ENCODE data around the gene EIF4G3.

EIF4G3 gene

GRCh38 chr1:21018673-21019072, 158.0 kb downstream of the EIF4G3 start:
- TF ChIP-seq, protein P1, sequence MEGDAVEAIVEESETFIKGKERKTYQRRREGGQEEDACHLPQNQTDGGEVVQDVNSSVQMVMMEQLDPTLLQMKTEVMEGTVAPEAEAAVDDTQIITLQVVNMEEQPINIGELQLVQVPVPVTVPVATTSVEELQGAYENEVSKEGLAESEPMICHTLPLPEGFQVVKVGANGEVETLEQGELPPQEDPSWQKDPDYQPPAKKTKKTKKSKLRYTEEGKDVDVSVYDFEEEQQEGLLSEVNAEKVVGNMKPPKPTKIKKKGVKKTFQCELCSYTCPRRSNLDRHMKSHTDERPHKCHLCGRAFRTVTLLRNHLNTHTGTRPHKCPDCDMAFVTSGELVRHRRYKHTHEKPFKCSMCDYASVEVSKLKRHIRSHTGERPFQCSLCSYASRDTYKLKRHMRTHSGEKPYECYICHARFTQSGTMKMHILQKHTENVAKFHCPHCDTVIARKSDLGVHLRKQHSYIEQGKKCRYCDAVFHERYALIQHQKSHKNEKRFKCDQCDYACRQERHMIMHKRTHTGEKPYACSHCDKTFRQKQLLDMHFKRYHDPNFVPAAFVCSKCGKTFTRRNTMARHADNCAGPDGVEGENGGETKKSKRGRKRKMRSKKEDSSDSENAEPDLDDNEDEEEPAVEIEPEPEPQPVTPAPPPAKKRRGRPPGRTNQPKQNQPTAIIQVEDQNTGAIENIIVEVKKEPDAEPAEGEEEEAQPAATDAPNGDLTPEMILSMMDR (IDR thresholded peaks at IDR 0.05; ENCODE audit: insufficient read depth, low read length, poor library complexity, severe bottlenecking) = no peak
- TF ChIP-seq EZH2phosphoT487 (conservative IDR thresholded peaks at IDR 0.05; ENCODE audit: low read length) = no peak
- Histone ChIP-seq H3K36me3 (ENCODE audit: low read length) (no peaks in the 10 kb centered on the region), H3K79me2 (ENCODE audit: insufficient read depth, low read length) (peaks cover 82% of the 10 kb centered on the region)

GRCh38 chr1:21013510-21013909, 163.2 kb downstream of the EIF4G3 start:
- TF ChIP-seq EZH2phosphoT487 (conservative IDR thresholded peaks at IDR 0.05; ENCODE audit: low read length) = no peak
- TF ChIP-seq, protein P1 (IDR thresholded peaks at IDR 0.05; ENCODE audit: insufficient read depth, low read length, poor library complexity, severe bottlenecking) = no peak
- no peaks in the 10 kb centered on the region for H3F3A ChIP-seq (ENCODE audit: insufficient read depth)
- H3K9me2 ChIP-seq (replicated peaks; ENCODE audit: insufficient read depth, low read length) = no peaks in the 10 kb centered on the region
- H3K79me2 ChIP-seq (ENCODE audit: insufficient read depth, low read length) = peaks cover 87% of the 10 kb centered on the region
- H4K20me1 ChIP-seq (ENCODE audit: low read depth, low read length) = 0 out of 2 replicates have a peak, but pooled peaks cover 9% of the 10 kb centered on the region
- no peaks in the 10 kb centered on the region for H3K27me3 ChIP-seq (ENCODE audit: low read length)
- no peaks in the 10 kb centered on the region for H3K36me3 ChIP-seq (ENCODE audit: low read length)
- H3K27ac ChIP-seq (ENCODE audit: low read depth, low read length) = no peak overlapping the region
- no peak overlapping the region for H3K4me3 ChIP-seq (ENCODE audit: insufficient read depth, low read length, poor library complexity, severe bottlenecking)
- H3K9me3 ChIP-seq (ENCODE audit: insufficient read depth, low read length) = no peaks in the 10 kb centered on the region
- no peak overlapping the region for H3K9ac ChIP-seq (ENCODE audit: low read length)
- no peak overlapping the region for H3K4me2 ChIP-seq (ENCODE audit: low read depth, low read length, poor library complexity, severe bottlenecking)
- H2AFZ ChIP-seq (ENCODE audit: low read depth, low read length, severe bottlenecking) = no peak overlapping the region

More at GRCh38 chr1:21018673-21019072, 158.0 kb downstream of the EIF4G3 start:
- Histone ChIP-seq H3K4me2 (ENCODE audit: low read depth, low read length, poor library complexity, severe bottlenecking) (no peak overlapping the region), H3K9me2 (replicated peaks; ENCODE audit: insufficient read depth, low read length) (no peaks in the 10 kb centered on the region), H3K4me3 (ENCODE audit: insufficient read depth, low read length, poor library complexity, severe bottlenecking) (no peak overlapping the region), H3K9me3 (ENCODE audit: insufficient read depth, low read length) (no peaks in the 10 kb centered on the region), H4K20me1 (ENCODE audit: low read depth, low read length) (no peaks in the 10 kb centered on the region), H3K27me3 (ENCODE audit: low read length) (no peaks in the 10 kb centered on the region), H2AFZ (ENCODE audit: low read depth, low read length, severe bottlenecking) (no peak overlapping the region), H3K27ac (ENCODE audit: low read depth, low read length) (no peak overlapping the region), H3K9ac (ENCODE audit: low read length) (no peak overlapping the region), H3F3A (ENCODE audit: insufficient read depth) (no peaks in the 10 kb centered on the region)

GRCh38 chr1:21012937-21013336, 163.8 kb downstream of the EIF4G3 start:
- peaks cover 83% of the 10 kb centered on the region for H3K79me2 ChIP-seq (ENCODE audit: insufficient read depth, low read length)

More at GRCh38 chr1:21012937-21013336, 163.8 kb downstream of the EIF4G3 start:
- Histone ChIP-seq H3K4me3 (ENCODE audit: insufficient read depth, low read length, poor library complexity, severe bottlenecking) (no peak overlapping the region), H3K4me2 (ENCODE audit: low read depth, low read length, poor library complexity, severe bottlenecking) (no peak overlapping the region), H3K9ac (ENCODE audit: low read length) (no peak overlapping the region), H3K36me3 (ENCODE audit: low read length) (no peaks in the 10 kb centered on the region), H2AFZ (ENCODE audit: low read depth, low read length, severe bottlenecking) (no peak overlapping the region), H3K27me3 (ENCODE audit: low read length) (no peaks in the 10 kb centered on the region), H3K9me2 (replicated peaks; ENCODE audit: insufficient read depth, low read length) (no peaks in the 10 kb centered on the region), H3K27ac (ENCODE audit: low read depth, low read length) (no peak overlapping the region), H3F3A (ENCODE audit: insufficient read depth) (no peaks in the 10 kb centered on the region), H4K20me1 (ENCODE audit: low read depth, low read length) (0 out of 2 replicates have a peak, but pooled peaks cover 9% of the 10 kb centered on the region), H3K9me3 (ENCODE audit: insufficient read depth, low read length) (no peaks in the 10 kb centered on the region)
- TF ChIP-seq EZH2phosphoT487 (conservative IDR thresholded peaks at IDR 0.05; ENCODE audit: low read length) = no peak
- TF ChIP-seq, protein P1 (IDR thresholded peaks at IDR 0.05; ENCODE audit: insufficient read depth, low read length, poor library complexity, severe bottlenecking) = no peak
